Measurements from ENCODE around the gene FMOD.
A peak's percentile ranks its signal among the peaks of the same experiment; 100 is the strongest.

Gene FMOD

DNA sequence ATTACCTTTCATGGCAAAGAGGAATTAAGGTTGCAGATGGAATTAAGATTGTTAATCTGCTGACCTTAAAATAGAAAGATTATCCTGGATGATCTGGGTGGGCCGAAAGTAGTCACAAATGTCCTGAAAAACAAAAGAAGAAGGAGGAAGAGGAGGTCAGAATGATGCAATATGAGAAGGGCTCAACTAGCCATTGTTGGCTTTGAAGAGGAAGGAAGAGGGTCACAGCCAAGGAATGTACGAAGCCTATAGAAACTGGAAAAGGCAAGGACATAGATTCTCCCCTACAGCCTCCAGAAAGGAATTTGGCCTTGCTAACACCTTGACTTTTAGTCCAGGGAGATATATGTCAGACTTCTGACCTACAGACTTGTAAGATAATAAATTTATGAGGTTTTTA lies 39.4 kb upstream of the FMOD start:
- no peaks in the 10 kb centered on the region for H3K9me3 ChIP-seq (ENCODE audit: insufficient read depth, low read length)
- H3K36me3 ChIP-seq (ENCODE audit: low read length): 0 out of 2 replicates have a peak, but pooled peaks cover 8% of the 10 kb centered on the region
- no peak overlapping the region for H2AFZ ChIP-seq (ENCODE audit: low read depth, low read length, severe bottlenecking)
- H3K27ac ChIP-seq (ENCODE audit: low read depth, low read length): no peak overlapping the region
- no peak for TF ChIP-seq EZH2phosphoT487 (conservative IDR thresholded peaks at IDR 0.05; ENCODE audit: low read length)
- TF ChIP-seq, protein P1, sequence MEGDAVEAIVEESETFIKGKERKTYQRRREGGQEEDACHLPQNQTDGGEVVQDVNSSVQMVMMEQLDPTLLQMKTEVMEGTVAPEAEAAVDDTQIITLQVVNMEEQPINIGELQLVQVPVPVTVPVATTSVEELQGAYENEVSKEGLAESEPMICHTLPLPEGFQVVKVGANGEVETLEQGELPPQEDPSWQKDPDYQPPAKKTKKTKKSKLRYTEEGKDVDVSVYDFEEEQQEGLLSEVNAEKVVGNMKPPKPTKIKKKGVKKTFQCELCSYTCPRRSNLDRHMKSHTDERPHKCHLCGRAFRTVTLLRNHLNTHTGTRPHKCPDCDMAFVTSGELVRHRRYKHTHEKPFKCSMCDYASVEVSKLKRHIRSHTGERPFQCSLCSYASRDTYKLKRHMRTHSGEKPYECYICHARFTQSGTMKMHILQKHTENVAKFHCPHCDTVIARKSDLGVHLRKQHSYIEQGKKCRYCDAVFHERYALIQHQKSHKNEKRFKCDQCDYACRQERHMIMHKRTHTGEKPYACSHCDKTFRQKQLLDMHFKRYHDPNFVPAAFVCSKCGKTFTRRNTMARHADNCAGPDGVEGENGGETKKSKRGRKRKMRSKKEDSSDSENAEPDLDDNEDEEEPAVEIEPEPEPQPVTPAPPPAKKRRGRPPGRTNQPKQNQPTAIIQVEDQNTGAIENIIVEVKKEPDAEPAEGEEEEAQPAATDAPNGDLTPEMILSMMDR (IDR thresholded peaks at IDR 0.05; ENCODE audit: insufficient read depth, low read length, poor library complexity, severe bottlenecking): no peak
- H3F3A ChIP-seq (ENCODE audit: insufficient read depth): no peaks in the 10 kb centered on the region
- no peak overlapping the region for H3K9ac ChIP-seq (ENCODE audit: low read length)
- H4K20me1 ChIP-seq (ENCODE audit: low read depth, low read length): no peaks in the 10 kb centered on the region
- no peaks in the 10 kb centered on the region for H3K79me2 ChIP-seq (ENCODE audit: insufficient read depth, low read length)
- no peak overlapping the region for H3K4me3 ChIP-seq (ENCODE audit: insufficient read depth, low read length, poor library complexity, severe bottlenecking)
- no peaks in the 10 kb centered on the region for H3K27me3 ChIP-seq (ENCODE audit: low read length)
- H3K4me2 ChIP-seq (ENCODE audit: low read depth, low read length, poor library complexity, severe bottlenecking): no peak overlapping the region
- no peaks in the 10 kb centered on the region for H3K9me2 ChIP-seq (replicated peaks; ENCODE audit: insufficient read depth, low read length)

DNA sequence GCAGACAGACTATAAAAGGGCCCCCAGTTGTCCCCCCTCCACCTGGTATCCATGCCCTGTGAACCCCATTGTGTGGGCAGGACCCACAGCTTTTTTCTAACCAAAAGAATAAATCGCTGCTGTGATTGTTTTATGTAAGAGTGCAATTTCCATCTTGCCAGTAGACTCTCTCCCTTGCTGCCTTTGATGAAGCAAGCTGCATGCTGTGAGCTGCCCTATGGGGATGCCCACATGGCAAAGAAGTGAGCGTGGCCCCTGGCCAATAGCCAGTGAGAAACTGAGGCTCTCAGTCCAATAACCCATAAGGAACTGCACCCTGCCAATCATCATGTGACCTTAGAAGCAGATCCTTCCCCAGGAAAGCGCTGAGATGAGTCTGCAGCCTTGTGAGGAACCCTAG lies 37.8 kb upstream of the FMOD start:
- Histone ChIP-seq H3K4me3 (ENCODE audit: insufficient read depth, low read length, poor library complexity, severe bottlenecking) (no peak overlapping the region), H3K9ac (ENCODE audit: low read length) (no peak overlapping the region), H3K36me3 (ENCODE audit: low read length) (0 out of 2 replicates have a peak, but pooled peaks cover 8% of the 10 kb centered on the region)

DNA sequence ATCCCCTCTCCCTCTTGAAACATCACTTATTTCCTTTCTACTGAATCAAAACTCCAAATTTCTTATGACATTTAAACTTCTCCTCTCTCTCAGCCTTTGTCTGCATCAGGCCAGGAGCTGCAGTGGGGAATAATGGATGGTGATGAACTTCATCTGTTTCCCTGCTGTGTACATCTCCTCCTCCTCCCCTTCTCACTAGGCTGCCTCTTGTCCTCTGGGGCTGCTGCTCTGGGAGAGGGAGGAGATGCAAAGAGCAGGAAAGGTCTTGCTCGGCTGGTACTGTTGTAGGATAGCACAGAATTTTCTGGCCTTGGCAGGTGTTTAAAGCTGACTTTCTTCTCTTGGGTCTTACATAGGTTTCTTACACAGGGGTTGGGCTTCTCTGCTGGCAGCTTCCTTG lies 31.1 kb upstream of the FMOD start:
- Histone ChIP-seq H2AFZ (ENCODE audit: low read depth, low read length, severe bottlenecking) (no peak overlapping the region), H3K27ac (ENCODE audit: low read depth, low read length) (peak overlapping the region; percentile 84; the same call in 1 of the 2 replicates)
- TF ChIP-seq EZH2phosphoT487 (conservative IDR thresholded peaks at IDR 0.05; ENCODE audit: low read length): no peak
- TF ChIP-seq, protein P1 (IDR thresholded peaks at IDR 0.05; ENCODE audit: insufficient read depth, low read length, poor library complexity, severe bottlenecking): no peak

More for the DNA sequence above, 37.8 kb upstream of the FMOD start:
- H3K9me2 ChIP-seq (replicated peaks; ENCODE audit: insufficient read depth, low read length): no peaks in the 10 kb centered on the region
- H2AFZ ChIP-seq (ENCODE audit: low read depth, low read length, severe bottlenecking): no peak overlapping the region
- no peak overlapping the region for H3K4me2 ChIP-seq (ENCODE audit: low read depth, low read length, poor library complexity, severe bottlenecking)
- no peaks in the 10 kb centered on the region for H3F3A ChIP-seq (ENCODE audit: insufficient read depth)
- H3K79me2 ChIP-seq (ENCODE audit: insufficient read depth, low read length): no peaks in the 10 kb centered on the region
- H3K27ac ChIP-seq (ENCODE audit: low read depth, low read length): no peak overlapping the region
- H4K20me1 ChIP-seq (ENCODE audit: low read depth, low read length): no peaks in the 10 kb centered on the region
- H3K27me3 ChIP-seq (ENCODE audit: low read length): no peaks in the 10 kb centered on the region
- no peaks in the 10 kb centered on the region for H3K9me3 ChIP-seq (ENCODE audit: insufficient read depth, low read length)
- TF ChIP-seq, protein P1 (IDR thresholded peaks at IDR 0.05; ENCODE audit: insufficient read depth, low read length, poor library complexity, severe bottlenecking): no peak
- TF ChIP-seq EZH2phosphoT487 (conservative IDR thresholded peaks at IDR 0.05; ENCODE audit: low read length): no peak

More for the DNA sequence above, 31.1 kb upstream of the FMOD start:
- peak overlapping the region; percentile 9; the same call in 1 of the 2 replicates for H3K9ac ChIP-seq (ENCODE audit: low read length)
- no peak overlapping the region for H3K4me2 ChIP-seq (ENCODE audit: low read depth, low read length, poor library complexity, severe bottlenecking)
- H3K9me3 ChIP-seq (ENCODE audit: insufficient read depth, low read length): no peaks in the 10 kb centered on the region
- H3K9me2 ChIP-seq (replicated peaks; ENCODE audit: insufficient read depth, low read length): no peaks in the 10 kb centered on the region
- no peaks in the 10 kb centered on the region for H3K36me3 ChIP-seq (ENCODE audit: low read length)
- no peaks in the 10 kb centered on the region for H3F3A ChIP-seq (ENCODE audit: insufficient read depth)
- no peaks in the 10 kb centered on the region for H3K27me3 ChIP-seq (ENCODE audit: low read length)
- H3K79me2 ChIP-seq (ENCODE audit: insufficient read depth, low read length): no peaks in the 10 kb centered on the region
- H3K4me3 ChIP-seq (ENCODE audit: insufficient read depth, low read length, poor library complexity, severe bottlenecking): no peak overlapping the region
- no peaks in the 10 kb centered on the region for H4K20me1 ChIP-seq (ENCODE audit: low read depth, low read length)
